HEK293 (cell line): Measurements from ENCODE around the gene BCORL1.

Experiments used
- CTCF ChIA-PET: fragments of 350-600 bp; formaldehyde crosslinking; extraction: SDS; loops from one replicate; lab custom pipeline; 2021; ENCODE audit warnings: antibody characterized with exemption; lab: Yijun Ruan, JAX
- POLR2A ChIA-PET: fragments of 300-600 bp; formaldehyde crosslinking; extraction: SDS; loops from one replicate; lab custom pipeline; 2020; ENCODE audit warnings: antibody characterized with exemption, inconsistent platforms; lab: Yijun Ruan, JAX
- H3K27ac ChIP-seq: fragments of 200-500 bp; sonication (Bioruptor generic); 2 replicates; pipeline ENCODE4 v1.5.1; 2014; ENCODE audit warnings: low read depth, low read length, control low read depth, inconsistent platforms; ENCODE audit errors: extremely low read depth
- H3K36me3 ChIP-seq, 2 experiments: fragments of 200-500 bp in 1 of 2; sonication (Bioruptor generic) in 1 of 2; 1 replicate in 1 of 2; 2 replicates in 1 of 2; pipeline ENCODE4 v1.5.1; 2014 to 2017; ENCODE audit warnings: inconsistent platforms in 2 of 2, low read length in 2 of 2; ENCODE audit not compliant: control insufficient read depth in 2 of 2, insufficient read depth in 1 of 2
- H3K4me1 ChIP-seq: fragments of 200-500 bp; sonication (Bioruptor generic); 2 replicates; pipeline ENCODE4 v1.5.1; 2014; ENCODE audit warnings: mild to moderate bottlenecking, low read length, inconsistent platforms; ENCODE audit not compliant: control insufficient read depth, insufficient read depth
- H3K4me3 ChIP-seq: 2 replicates; pipeline ENCODE4 v1.5.1; 2011; ENCODE audit warnings: low read depth, mild to moderate bottlenecking, control low read depth, low read length, moderate library complexity
- H3K9me3 ChIP-seq: fragments of 200-500 bp; sonication (Bioruptor generic); 2 replicates; pipeline ENCODE4 v1.5.1; 2014; ENCODE audit warnings: low read depth, low read length, inconsistent platforms; ENCODE audit not compliant: control insufficient read depth, insufficient read depth
- BCL11B ChIP-seq: fragments of 450-650 bp; formaldehyde crosslinking; IDR thresholded peaks from 2 replicates; pipeline ENCODE4 v1.5.1; 2016; ENCODE audit warnings: low read depth, missing biosample characterization, missing genetic modification characterization
- GLI4 ChIP-seq: fragments of 450-650 bp; formaldehyde crosslinking; IDR thresholded peaks from 2 replicates; pipeline ENCODE4 v1.5.1; 2016; ENCODE audit warnings: missing biosample characterization, missing genetic modification characterization
- IKZF3 ChIP-seq: fragments of 450-650 bp; IDR thresholded peaks from 2 replicates; pipeline ENCODE4 v1.5.0; 2018; ENCODE audit warnings: missing biosample characterization, mild to moderate bottlenecking, missing genetic modification characterization, moderate library complexity
- KLF8 ChIP-seq: fragments of 450-650 bp; formaldehyde crosslinking; IDR thresholded peaks from 2 replicates; pipeline ENCODE4 v1.5.1; 2016; ENCODE audit warnings: missing biosample characterization, missing genetic modification characterization
- RBAK ChIP-seq: fragments of 450-650 bp; formaldehyde crosslinking; IDR thresholded peaks from 2 replicates; pipeline ENCODE4 v1.5.1; 2016; ENCODE audit warnings: missing biosample characterization, missing genetic modification characterization
- REST ChIP-seq: fragments of 450-650 bp; formaldehyde crosslinking; IDR thresholded peaks from 2 replicates; pipeline ENCODE4 v1.5.1; 2016; ENCODE audit warnings: missing biosample characterization, missing genetic modification characterization
- ZEB2 ChIP-seq: fragments of 450-650 bp; formaldehyde crosslinking; IDR thresholded peaks from 2 replicates; pipeline ENCODE4 v1.5.1; 2016; ENCODE audit warnings: missing biosample characterization, missing genetic modification characterization
- ZNF112 ChIP-seq: fragments of 450-650 bp; formaldehyde crosslinking; IDR thresholded peaks from 2 replicates; pipeline ENCODE4 v1.5.0; 2017; ENCODE audit warnings: missing biosample characterization, missing genetic modification characterization
- ZNF133 ChIP-seq: fragments of 450-650 bp; formaldehyde crosslinking; IDR thresholded peaks from 2 replicates; pipeline ENCODE4 v1.5.1; 2016; ENCODE audit warnings: missing biosample characterization, missing genetic modification characterization
- ZNF140 ChIP-seq: fragments of 450-650 bp; formaldehyde crosslinking; IDR thresholded peaks from 2 replicates; pipeline ENCODE4 v1.5.1; 2016; ENCODE audit warnings: missing biosample characterization, missing genetic modification characterization
- ZNF341 ChIP-seq: fragments of 450-650 bp; formaldehyde crosslinking; IDR thresholded peaks from 2 replicates; pipeline ENCODE4; 2016; ENCODE audit warnings: low read depth, missing biosample characterization, missing genetic modification characterization
- ZNF354C ChIP-seq: fragments of 450-650 bp; formaldehyde crosslinking; IDR thresholded peaks from 2 replicates; pipeline ENCODE4 v1.5.1; 2016; ENCODE audit warnings: missing biosample characterization, missing genetic modification characterization, low read depth, borderline replicate concordance
- ZNF426 ChIP-seq: fragments of 450-650 bp; formaldehyde crosslinking; IDR thresholded peaks from 2 replicates; pipeline ENCODE4 v1.5.1; 2017; ENCODE audit warnings: missing biosample characterization, missing genetic modification characterization, mild to moderate bottlenecking, inconsistent platforms, moderate library complexity
- ZNF530 ChIP-seq: fragments of 450-650 bp; formaldehyde crosslinking; IDR thresholded peaks from 2 replicates; pipeline ENCODE4 v1.5.1; 2016; ENCODE audit warnings: low read depth, missing biosample characterization, missing genetic modification characterization
- ZNF785 ChIP-seq: fragments of 450-650 bp; formaldehyde crosslinking; IDR thresholded peaks from 2 replicates; pipeline ENCODE4 v1.5.1; 2016; ENCODE audit warnings: missing biosample characterization, missing genetic modification characterization
- ZSCAN5A ChIP-seq: fragments of 450-650 bp; formaldehyde crosslinking; IDR thresholded peaks from 2 replicates; pipeline ENCODE4 v1.5.1; 2016; ENCODE audit warnings: missing biosample characterization, missing genetic modification characterization
- TF ChIP-seq, protein P1 (sequence below): IDR thresholded peaks from 2 replicates; pipeline ENCODE4 v1.6.1; 2011; ENCODE audit warnings: mild to moderate bottlenecking, low read depth, low read length, borderline replicate concordance
- TF ChIP-seq, protein P2 (sequence below): fragments of 450-650 bp; formaldehyde crosslinking; IDR thresholded peaks from 2 replicates; pipeline ENCODE4 v1.5.1; 2017; ENCODE audit warnings: missing biosample characterization, missing genetic modification characterization
- TF ChIP-seq, protein P3 (sequence below): fragments of 450-650 bp; formaldehyde crosslinking; IDR thresholded peaks from 2 replicates; pipeline ENCODE4 v1.5.1; 2016; ENCODE audit warnings: missing biosample characterization, missing genetic modification characterization, borderline replicate concordance
- TF ChIP-seq, protein P4 (sequence below): fragments of 450-650 bp; IDR thresholded peaks from 2 replicates; pipeline ENCODE4 v1.5.1; 2018; ENCODE audit warnings: missing biosample characterization, mild to moderate bottlenecking, missing genetic modification characterization

The BCORL1 gene, protein sequence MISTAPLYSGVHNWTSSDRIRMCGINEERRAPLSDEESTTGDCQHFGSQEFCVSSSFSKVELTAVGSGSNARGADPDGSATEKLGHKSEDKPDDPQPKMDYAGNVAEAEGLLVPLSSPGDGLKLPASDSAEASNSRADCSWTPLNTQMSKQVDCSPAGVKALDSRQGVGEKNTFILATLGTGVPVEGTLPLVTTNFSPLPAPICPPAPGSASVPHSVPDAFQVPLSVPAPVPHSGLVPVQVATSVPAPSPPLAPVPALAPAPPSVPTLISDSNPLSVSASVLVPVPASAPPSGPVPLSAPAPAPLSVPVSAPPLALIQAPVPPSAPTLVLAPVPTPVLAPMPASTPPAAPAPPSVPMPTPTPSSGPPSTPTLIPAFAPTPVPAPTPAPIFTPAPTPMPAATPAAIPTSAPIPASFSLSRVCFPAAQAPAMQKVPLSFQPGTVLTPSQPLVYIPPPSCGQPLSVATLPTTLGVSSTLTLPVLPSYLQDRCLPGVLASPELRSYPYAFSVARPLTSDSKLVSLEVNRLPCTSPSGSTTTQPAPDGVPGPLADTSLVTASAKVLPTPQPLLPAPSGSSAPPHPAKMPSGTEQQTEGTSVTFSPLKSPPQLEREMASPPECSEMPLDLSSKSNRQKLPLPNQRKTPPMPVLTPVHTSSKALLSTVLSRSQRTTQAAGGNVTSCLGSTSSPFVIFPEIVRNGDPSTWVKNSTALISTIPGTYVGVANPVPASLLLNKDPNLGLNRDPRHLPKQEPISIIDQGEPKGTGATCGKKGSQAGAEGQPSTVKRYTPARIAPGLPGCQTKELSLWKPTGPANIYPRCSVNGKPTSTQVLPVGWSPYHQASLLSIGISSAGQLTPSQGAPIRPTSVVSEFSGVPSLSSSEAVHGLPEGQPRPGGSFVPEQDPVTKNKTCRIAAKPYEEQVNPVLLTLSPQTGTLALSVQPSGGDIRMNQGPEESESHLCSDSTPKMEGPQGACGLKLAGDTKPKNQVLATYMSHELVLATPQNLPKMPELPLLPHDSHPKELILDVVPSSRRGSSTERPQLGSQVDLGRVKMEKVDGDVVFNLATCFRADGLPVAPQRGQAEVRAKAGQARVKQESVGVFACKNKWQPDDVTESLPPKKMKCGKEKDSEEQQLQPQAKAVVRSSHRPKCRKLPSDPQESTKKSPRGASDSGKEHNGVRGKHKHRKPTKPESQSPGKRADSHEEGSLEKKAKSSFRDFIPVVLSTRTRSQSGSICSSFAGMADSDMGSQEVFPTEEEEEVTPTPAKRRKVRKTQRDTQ (N-terminal part only)

DNA sequence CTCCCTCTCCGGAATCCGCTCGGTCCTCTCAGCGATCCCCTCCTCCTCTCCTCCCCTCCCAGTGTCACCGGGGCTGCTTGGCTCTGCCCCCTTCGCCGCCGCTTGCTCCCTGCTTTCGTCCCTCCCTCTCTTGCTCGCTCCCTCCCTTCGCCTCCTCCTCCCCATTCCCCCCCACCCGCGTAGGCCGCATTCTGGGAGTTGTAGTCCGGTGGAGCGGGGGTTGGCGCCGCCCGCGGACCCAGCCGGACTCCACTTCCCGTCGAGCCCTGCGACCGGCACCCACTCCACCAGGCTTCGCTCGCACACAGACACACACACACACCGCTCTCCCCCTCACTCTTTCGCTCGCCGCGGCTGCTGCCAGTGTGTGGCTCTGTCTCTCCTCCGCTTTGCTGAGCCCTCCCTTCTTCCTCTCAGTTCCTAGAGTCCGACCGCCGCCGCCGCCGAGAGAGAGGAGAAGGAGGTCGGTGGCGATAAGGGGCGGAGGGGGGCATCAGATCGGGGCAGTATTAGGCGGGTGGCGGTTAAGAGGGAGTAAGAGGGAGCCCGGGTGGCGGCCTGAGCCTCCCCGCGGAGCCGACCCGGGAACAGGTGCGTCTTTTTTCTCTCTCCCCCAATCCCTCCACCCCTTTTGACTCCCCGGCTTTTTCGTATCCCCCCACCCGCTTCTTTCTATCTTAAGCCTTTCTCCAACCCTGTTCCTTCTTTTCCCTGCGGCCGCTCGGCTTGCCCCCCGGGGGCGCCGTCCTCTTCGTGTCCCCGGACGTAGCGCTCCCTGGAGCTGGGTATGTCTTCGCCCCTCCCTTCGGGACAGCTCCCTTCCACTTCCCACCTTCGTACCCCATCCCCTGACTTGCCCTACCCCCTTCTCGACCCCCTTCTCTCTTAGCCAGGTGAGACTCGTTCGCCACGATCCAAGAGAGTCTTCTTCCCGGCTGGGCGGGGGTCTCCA, at the start of gene BCORL1:
TSS of gene BCORL1 (plus strand) at position 336 of the 952 bp plus-strand sequence. CDS start 22,597 bp downstream, outside the sequence.
- Histone ChIP-seq H3K4me1 (peaks cover 6% of the 10 kb centered on the region; the same call in 1 of the 2 replicates), H3K9me3 (no peaks in the 10 kb centered on the region), H3K27ac (peak within 1 kb of the TSS; percentile 74), H3K4me3 (peak within 1 kb of the TSS; percentile 43), H3K36me3 (no peaks in the 10 kb centered on the region)
- CTCF ChIA-PET = interaction anchor here (0.7 kb wide), 1 partner anchor 60 kb away, joined by 3 read pairs; no protein-coding TSS in a partner anchor
- POLR2A ChIA-PET = interaction anchor here (0.6 to 2.1 kb wide), 13 partner anchors 21 to 962 kb away, joined by 3 to 18 read pairs (median 4); partner anchors contain the start of gene UTP14A
- TF ChIP-seq ZNF133 = no peak
- peak; percentile 68; the same call in 1 of the 2 replicates for TF ChIP-seq ZEB2
- TF ChIP-seq ZNF426 (tag by site-specific recombination) = no peak
- 0 out of 2 replicates have a peak, but pooled peaks have one; percentile 30 for TF ChIP-seq BCL11B (tag by site-specific recombination)
- TF ChIP-seq ZNF341 = peak; percentile 89
- TF ChIP-seq IKZF3 (tag by site-specific recombination) = no peak
- peak; percentile 95 for TF ChIP-seq KLF8
- TF ChIP-seq, protein P1, sequence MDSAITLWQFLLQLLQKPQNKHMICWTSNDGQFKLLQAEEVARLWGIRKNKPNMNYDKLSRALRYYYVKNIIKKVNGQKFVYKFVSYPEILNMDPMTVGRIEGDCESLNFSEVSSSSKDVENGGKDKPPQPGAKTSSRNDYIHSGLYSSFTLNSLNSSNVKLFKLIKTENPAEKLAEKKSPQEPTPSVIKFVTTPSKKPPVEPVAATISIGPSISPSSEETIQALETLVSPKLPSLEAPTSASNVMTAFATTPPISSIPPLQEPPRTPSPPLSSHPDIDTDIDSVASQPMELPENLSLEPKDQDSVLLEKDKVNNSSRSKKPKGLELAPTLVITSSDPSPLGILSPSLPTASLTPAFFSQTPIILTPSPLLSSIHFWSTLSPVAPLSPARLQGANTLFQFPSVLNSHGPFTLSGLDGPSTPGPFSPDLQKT = no peak
- TF ChIP-seq ZNF354C (tag by site-specific recombination) = no peak
- no peak for TF ChIP-seq ZNF112 (tag by site-specific recombination)
- peak; percentile 18; the same call in 1 of the 2 replicates for TF ChIP-seq ZNF140 (tag by site-specific recombination)
- peak; percentile 34; the same call in 1 of the 2 replicates for TF ChIP-seq REST (tag by site-specific recombination)
- TF ChIP-seq, protein P2, sequence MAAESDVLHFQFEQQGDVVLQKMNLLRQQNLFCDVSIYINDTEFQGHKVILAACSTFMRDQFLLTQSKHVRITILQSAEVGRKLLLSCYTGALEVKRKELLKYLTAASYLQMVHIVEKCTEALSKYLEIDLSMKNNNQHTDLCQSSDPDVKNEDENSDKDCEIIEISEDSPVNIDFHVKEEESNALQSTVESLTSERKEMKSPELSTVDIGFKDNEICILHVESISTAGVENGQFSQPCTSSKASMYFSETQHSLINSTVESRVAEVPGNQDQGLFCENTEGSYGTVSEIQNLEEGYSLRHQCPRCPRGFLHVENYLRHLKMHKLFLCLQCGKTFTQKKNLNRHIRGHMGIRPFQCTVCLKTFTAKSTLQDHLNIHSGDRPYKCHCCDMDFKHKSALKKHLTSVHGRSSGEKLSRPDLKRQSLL (tag by site-specific recombination) = no peak
- TF ChIP-seq, protein P3, sequence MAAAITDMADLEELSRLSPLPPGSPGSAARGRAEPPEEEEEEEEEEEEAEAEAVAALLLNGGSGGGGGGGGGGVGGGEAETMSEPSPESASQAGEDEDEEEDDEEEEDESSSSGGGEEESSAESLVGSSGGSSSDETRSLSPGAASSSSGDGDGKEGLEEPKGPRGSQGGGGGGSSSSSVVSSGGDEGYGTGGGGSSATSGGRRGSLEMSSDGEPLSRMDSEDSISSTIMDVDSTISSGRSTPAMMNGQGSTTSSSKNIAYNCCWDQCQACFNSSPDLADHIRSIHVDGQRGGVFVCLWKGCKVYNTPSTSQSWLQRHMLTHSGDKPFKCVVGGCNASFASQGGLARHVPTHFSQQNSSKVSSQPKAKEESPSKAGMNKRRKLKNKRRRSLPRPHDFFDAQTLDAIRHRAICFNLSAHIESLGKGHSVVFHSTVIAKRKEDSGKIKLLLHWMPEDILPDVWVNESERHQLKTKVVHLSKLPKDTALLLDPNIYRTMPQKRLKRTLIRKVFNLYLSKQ (tag by site-specific recombination) = no peak
- TF ChIP-seq RBAK (tag by site-specific recombination) = no peak
- TF ChIP-seq GLI4 = no peak
- TF ChIP-seq, protein P4, sequence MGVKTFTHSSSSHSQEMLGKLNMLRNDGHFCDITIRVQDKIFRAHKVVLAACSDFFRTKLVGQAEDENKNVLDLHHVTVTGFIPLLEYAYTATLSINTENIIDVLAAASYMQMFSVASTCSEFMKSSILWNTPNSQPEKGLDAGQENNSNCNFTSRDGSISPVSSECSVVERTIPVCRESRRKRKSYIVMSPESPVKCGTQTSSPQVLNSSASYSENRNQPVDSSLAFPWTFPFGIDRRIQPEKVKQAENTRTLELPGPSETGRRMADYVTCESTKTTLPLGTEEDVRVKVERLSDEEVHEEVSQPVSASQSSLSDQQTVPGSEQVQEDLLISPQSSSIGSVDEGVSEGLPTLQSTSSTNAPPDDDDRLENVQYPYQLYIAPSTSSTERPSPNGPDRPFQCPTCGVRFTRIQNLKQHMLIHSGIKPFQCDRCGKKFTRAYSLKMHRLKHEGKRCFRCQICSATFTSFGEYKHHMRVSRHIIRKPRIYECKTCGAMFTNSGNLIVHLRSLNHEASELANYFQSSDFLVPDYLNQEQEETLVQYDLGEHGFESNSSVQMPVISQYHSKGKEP (tag by site-specific recombination) = no peak
- no peak for TF ChIP-seq ZNF530 (tag by site-specific recombination)
- no peak for TF ChIP-seq ZNF785 (tag by site-specific recombination)
- TF ChIP-seq ZSCAN5A (tag by site-specific recombination) = no peak
